ENCODE measurements around the gene PTGDS. TPM values are rescaled to one million over a fixed set of nuclear protein-coding genes. Genes with fewer than 3 reads are reported as not detected.
A peak's percentile ranks its signal among the peaks of the same experiment; 100 is the strongest.

PTGDS gene
- total and polyA plus RNA-seq, 10 of the 15 experiments (the other 5 are each of a cell fraction or from before 2014, with no cell fraction given) = not detected

- DNase-seq (ENCODE audit: low read depth, low spot score) (no peak), ATAC-seq (no peak), FAIRE-seq (no peak)
- no peak for TF ChIP-seq PRDM15 (CRISPR knock-in tag; IDR thresholded peaks at IDR 0.05)
- TF ChIP-seq PKNOX1 (IDR thresholded peaks at IDR 0.05) = no peak
- no peak for TF ChIP-seq CEBPB (IDR thresholded peaks at IDR 0.05; ENCODE audit: borderline replicate concordance in 1 of 2, low read depth in 2 of 2, low read length in 2 of 2)
- no peak for TF ChIP-seq ZNF592 (IDR thresholded peaks at IDR 0.05)
- TF ChIP-seq RCOR1 (conservative IDR thresholded peaks at IDR 0.05; ENCODE audit: low read depth, low read length) = no peak
- Histone ChIP-seq H3K9me3 (replicated peaks; ENCODE audit: control insufficient read depth, insufficient read depth, low read length) (no peaks in the 10 kb centered on the region), H3K4me1 (ENCODE audit: control insufficient read depth, insufficient read depth, low read length) (peaks cover 4% of the 10 kb centered on the region), H3K4me2 (ENCODE audit: control insufficient read depth, insufficient read depth) (peak overlapping the region; percentile 81), H2AFZ (ENCODE audit: control insufficient read depth, low read depth, low read length) (no peak overlapping the region), H3K79me2 (ENCODE audit: control insufficient read depth, insufficient read depth, low read length) (peaks cover 19% of the 10 kb centered on the region), H3K27ac (ENCODE audit: control insufficient read depth, insufficient read depth) (no peak overlapping the region), H3K4me3 (peak overlapping the region; percentile 98), H3K27me3 (replicated peaks in 1 of 2; ENCODE audit: control insufficient read depth in 2 of 2, insufficient read depth in 2 of 2, low read length in 1 of 2) (no peaks in the 10 kb centered on the region), H3K9ac (ENCODE audit: control insufficient read depth, insufficient read depth, low read length) (no peak overlapping the region), H3K36me3 (ENCODE audit: control insufficient read depth in 2 of 2, insufficient read depth in 2 of 2, low read length in 1 of 2) (peaks cover 2 to 26% of the 10 kb centered on the region in 2 experiments; a peak in 3 of 4 replicates), H4K20me1 (ENCODE audit: control insufficient read depth, insufficient read depth) (no peaks in the 10 kb centered on the region)
- intact Hi-C loops (cut with micrococcal nuclease; ENCODE audit: unreplicated experiment) = loop anchor here (5.0 to 10.0 kb wide), 2 partner anchors 91 to 148 kb away; partner anchors contain the start of genes CCDC183, MAMDC4 and TMEM141
- in situ Hi-C loops (cut with MboI) = no loop called here
- no TSS peak for BruUV-seq (replicated peaks)
- ChIA-PET CTCF (interaction anchor here (2.5 kb wide), 1 partner anchor 100 kb away, joined by 12 read pairs; the partner anchor contains the start of gene AJM1), POLR2A (interaction anchor here (2.5 kb wide), 1 partner anchor 57 kb away, joined by 6 read pairs; the partner anchor contains the start of gene TRAF2), RAD21 (ENCODE audit: unreplicated experiment) (no interaction called here), SMC1A (ENCODE audit: uncharacterized antibody, unreplicated experiment) (no interaction called here)
- WGBS (ENCODE audit: insufficient coverage, insufficient replicate concordance, low lambda C conversion rate, missing lambda C conversion rate) = 95% methylated on average over 16 of the region's 16 CpGs
These were observed 34.4 kb upstream of the PTGDS start for GRCh38 chr9:136942881-136943230.
